Right lobe of liver (tissue), 4 donors: ENCODE measurements around the gene PLEKHO1.

Source experiments
- CTCF ChIP-seq, 4 donors: fragments of 200-600 bp in 3 of 4; fragments of 450-650 bp in 1 of 4; IDR thresholded peaks; one replicate each; pipeline versions ENCODE4 v1.5.1 to v1.8.0; 2016 to 2022; ENCODE audit warnings: antibody characterized with exemption in 4 of 4, mild to moderate bottlenecking in 2 of 4
- POLR2A ChIP-seq: fragments of 450-650 bp; IDR thresholded peaks from one replicate; pipeline ENCODE4 v1.6.1; 2017; ENCODE audit warnings: antibody characterized with exemption, mild to moderate bottlenecking
- donor health status: DM: no; HTN: no; CAD: no.
- donor health status: DM: no; HTN: no; CAD: no.
- donor health status: DM: no; HTN: yes; CAD: no.

GRCh38 chr1:150183061-150183460 is 33.3 kb downstream of the PLEKHO1 start:
- TF ChIP-seq CTCF (IDR thresholded peaks at IDR 0.05) (no peak), POLR2A (no peak)
